ENCODE data around the gene LSAMP.

Gene LSAMP

DNA sequence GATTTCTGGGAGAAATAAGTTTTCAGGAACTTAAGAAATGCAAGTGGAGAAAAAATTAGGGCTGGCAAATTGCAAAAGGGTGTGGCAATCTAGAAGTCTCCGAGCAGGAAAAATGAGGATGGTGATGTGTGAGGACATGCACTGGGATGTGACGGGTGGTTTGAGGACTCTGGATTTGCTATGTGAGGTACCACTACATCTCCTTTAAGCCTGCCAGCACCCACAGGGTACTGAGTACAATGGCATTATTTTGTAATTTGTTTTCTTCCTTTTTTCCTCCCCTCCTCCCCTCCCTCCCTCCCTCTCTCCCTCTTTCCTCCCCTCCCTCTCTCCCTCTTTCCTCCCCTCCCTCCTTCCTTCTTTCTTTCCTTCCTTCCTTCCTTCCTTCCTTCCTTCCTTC lies 584.5 kb downstream of the LSAMP start:
- DNase-seq (ENCODE audit: low read depth, low spot score), result no peak
- CTCF ChIA-PET, result no interaction called here
- POLR2A ChIA-PET, result no interaction called here
- TF ChIP-seq, protein P1, sequence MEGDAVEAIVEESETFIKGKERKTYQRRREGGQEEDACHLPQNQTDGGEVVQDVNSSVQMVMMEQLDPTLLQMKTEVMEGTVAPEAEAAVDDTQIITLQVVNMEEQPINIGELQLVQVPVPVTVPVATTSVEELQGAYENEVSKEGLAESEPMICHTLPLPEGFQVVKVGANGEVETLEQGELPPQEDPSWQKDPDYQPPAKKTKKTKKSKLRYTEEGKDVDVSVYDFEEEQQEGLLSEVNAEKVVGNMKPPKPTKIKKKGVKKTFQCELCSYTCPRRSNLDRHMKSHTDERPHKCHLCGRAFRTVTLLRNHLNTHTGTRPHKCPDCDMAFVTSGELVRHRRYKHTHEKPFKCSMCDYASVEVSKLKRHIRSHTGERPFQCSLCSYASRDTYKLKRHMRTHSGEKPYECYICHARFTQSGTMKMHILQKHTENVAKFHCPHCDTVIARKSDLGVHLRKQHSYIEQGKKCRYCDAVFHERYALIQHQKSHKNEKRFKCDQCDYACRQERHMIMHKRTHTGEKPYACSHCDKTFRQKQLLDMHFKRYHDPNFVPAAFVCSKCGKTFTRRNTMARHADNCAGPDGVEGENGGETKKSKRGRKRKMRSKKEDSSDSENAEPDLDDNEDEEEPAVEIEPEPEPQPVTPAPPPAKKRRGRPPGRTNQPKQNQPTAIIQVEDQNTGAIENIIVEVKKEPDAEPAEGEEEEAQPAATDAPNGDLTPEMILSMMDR (IDR thresholded peaks at IDR 0.05; ENCODE audit: insufficient read depth, low read length, missing control alignments), result no peak
- H3K4me3 ChIP-seq (ENCODE audit: low read depth, low read length), result no peak overlapping the region

DNA sequence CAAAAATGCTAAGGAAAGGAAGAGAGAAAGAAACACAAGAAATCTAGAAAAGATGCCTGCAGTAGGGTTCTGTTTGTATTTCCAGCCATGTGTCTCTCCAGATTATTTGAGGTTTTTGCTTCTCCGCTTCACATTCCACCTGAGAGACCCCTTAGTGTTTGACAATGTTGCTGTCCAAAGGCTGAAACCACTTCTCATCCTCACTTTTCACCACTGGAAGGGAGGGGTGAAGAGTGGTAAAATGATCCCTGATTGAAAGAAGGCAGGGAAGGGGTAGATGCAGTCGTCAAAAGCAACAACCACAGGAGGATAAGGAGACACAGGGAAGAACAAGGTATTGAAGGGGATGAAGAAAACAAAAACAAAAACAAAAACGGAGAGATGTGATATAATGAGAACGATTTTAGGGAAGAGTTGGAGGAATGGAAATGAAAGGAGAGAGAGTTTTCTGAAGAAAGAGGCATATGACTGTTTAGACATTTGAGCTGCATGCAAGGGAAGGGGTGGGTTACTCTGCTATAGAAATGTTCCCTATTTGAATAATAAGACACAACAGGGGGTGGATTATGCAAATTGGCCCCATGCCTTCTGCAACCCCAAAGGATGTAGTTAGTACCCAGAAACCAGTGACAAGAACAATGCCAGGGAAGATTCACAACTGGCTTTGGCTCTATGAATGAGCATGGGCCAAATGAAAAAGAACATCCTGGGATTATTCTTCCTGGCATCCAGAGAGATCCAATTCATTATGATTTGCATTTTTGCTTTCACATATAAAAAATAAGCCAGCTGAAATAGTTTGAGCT lies 586.1 kb downstream of the LSAMP start:
- H3K4me3 ChIP-seq (ENCODE audit: low read depth, low read length), result no peak overlapping the region
- CTCF ChIA-PET, result interaction anchor here (0.8 kb wide), 1 partner anchor 16 kb away, joined by 3 read pairs; no protein-coding TSS in a partner anchor
- POLR2A ChIA-PET, result no interaction called here
- no peak for DNase-seq (ENCODE audit: low read depth, low spot score)
- TF ChIP-seq, protein P1 (IDR thresholded peaks at IDR 0.05; ENCODE audit: insufficient read depth, low read length, missing control alignments), result no peak

DNA sequence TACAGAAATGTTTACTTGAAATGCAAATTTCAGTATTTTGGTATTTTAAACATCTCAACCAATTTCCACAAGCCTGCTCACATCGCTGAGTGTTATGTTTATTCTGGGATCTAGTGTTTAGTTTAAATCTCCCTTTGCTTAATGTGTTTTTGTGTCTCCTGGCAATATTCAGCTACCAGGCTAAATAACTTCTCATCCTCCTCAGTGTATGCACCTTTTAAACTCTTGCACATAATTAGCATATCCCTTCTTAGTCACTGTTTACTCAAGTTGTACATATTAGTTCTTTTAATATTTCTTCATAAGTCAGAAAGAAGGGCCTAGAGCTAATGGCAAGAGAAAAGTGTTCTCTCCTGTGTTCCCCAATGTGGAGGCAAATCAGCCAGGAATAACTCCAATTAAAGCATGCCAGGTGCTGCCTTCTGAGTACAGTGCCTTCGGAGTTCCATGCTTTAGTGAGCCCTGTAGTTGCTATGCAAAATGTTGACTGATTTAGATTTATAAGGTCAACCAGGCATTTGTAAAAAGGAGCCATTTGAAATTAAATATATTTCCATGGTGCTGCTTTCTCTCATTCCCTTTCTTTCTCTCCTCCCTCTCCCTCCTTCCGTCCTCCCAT lies 587.7 kb downstream of the LSAMP start:
- DNase-seq (ENCODE audit: low read depth, low spot score), result no peak
- TF ChIP-seq, protein P1 (IDR thresholded peaks at IDR 0.05; ENCODE audit: insufficient read depth, low read length, missing control alignments), result no peak
- CTCF ChIA-PET, result interaction anchor here (1.1 kb wide), 1 partner anchor 21 kb away, joined by 3 read pairs; no protein-coding TSS in a partner anchor
- H3K4me3 ChIP-seq (ENCODE audit: low read depth, low read length), result no peak overlapping the region
- POLR2A ChIA-PET, result no interaction called here

DNA sequence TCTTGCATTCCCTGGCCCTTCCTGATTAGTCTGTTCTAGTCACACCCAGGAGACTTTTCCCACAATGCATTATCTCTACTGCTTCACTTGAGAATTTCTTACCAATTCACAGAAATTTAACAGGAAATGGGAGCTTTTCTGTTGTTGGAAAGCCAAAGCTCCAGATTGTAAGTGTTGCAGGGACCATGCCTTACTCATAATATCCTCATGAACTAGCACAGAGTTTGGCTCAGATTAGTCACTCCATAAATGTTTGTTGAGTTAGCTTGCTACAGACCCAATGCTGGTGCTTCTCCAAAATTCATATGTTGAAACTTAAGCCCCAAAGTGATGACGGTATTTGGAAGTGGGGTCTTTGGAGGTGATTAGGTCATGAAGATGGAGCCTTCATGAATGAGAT lies 589.4 kb downstream of the LSAMP start:
- ChIA-PET POLR2A (no interaction called here), CTCF (no interaction called here)
- DNase-seq (ENCODE audit: low read depth, low spot score), result peak; percentile 9
- H3K4me3 ChIP-seq (ENCODE audit: low read depth, low read length), result no peak overlapping the region
- TF ChIP-seq, protein P1 (IDR thresholded peaks at IDR 0.05; ENCODE audit: insufficient read depth, low read length, missing control alignments), result no peak

DNA sequence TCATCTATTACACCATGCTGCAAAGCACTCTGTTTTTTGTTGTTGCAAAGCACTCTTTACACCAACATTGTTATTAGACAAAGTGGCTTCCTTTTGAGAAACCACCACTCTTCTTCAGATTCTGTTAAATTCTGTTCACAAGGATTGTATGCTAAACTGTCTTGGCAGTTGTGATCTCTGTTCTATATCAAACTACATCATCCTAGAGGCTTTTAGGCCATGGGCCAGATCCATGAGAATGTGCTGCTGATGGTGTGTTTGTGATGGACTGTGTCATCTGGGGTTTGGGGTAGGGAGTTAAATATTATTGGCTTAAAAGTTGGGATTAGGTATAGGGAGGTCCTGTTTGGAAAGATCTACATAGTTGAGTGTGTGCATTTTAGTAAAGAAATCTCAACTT lies 592.2 kb downstream of the LSAMP start:
- ChIA-PET CTCF (interaction anchor here (1.0 kb wide), 1 partner anchor 16 kb away, joined by 4 read pairs; no protein-coding TSS in a partner anchor), POLR2A (no interaction called here)
- no peak for DNase-seq (ENCODE audit: low read depth, low spot score)
- TF ChIP-seq, protein P1 (IDR thresholded peaks at IDR 0.05; ENCODE audit: insufficient read depth, low read length, missing control alignments), result no peak
- H3K4me3 ChIP-seq (ENCODE audit: low read depth, low read length), result no peak overlapping the region

DNA sequence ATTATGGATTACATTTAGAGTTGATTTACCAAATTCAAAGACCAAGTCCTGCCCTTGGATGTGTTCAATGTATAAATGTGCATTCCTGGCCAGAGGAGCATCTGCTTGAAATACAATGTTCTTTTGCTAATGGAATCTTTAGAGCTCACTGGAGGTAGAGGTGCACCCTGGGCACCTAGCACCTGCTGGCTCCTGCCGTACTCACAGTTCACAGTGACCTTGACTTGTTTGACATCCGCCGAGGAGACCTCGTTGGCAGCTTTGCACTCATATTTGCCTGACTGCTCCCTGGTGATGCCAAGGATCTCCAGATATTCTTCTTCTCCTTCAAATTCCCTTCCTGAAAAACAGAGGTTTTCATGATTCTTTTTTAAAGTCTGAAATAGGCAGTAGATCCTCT lies 593.0 kb downstream of the LSAMP start:
- no peak for DNase-seq (ENCODE audit: low read depth, low spot score)
- TF ChIP-seq, protein P1 (IDR thresholded peaks at IDR 0.05; ENCODE audit: insufficient read depth, low read length, missing control alignments), result no peak
- H3K4me3 ChIP-seq (ENCODE audit: low read depth, low read length), result no peak overlapping the region
- ChIA-PET POLR2A (no interaction called here), CTCF (no interaction called here)
